Measurements from ENCODE around the gene IL6.

The IL6 gene

DNA sequence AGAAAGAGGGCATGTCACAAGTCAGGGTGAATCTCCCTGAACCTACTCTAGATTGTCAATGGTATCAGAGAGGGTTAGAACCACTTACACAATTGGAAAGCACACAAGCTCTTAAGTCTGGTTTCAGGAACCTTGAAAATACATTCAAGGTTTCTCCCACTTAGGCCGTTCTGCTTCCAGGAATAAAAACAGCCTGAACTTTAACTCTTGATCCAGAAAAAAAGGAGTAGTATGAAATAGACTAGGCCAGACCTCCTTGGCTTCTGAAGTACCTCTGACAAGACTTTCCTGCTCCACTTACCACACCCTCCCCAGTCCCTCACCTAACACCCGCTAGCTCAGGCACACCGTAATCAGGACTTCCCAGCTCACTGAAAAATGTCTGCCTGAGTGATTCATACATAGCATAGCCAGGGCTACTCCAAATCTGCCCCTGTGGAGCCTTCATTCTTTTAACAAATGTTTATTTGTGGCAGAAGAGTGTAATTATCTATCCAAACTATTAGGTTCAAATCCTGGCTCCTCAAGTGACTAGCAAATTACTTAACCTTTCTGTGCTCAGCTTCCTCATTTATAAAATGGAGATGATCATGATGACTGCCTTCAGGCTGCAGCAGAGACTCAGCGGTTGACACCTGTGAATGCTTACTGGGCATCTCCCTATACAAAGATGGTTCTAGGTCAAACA lies 30.3 kb upstream of the IL6 start:
- no peaks in the 10 kb centered on the region for H3K4me1 Mint-ChIP-seq
- no peaks in the 10 kb centered on the region for H3K36me3 Mint-ChIP-seq (ENCODE audit: low read depth)
- peak overlapping the region; percentile 52 for H3K27ac Mint-ChIP-seq
- TF ChIP-seq CTCF (IDR thresholded peaks at IDR 0.05), result no peak
- no peak for DNase-seq
- H3K27me3 Mint-ChIP-seq (ENCODE audit: low read depth, poor library complexity), result no peaks in the 10 kb centered on the region
- no peak overlapping the region for H3K4me3 Mint-ChIP-seq
- H3K9me3 Mint-ChIP-seq, result no peaks in the 10 kb centered on the region

GRCh38 chr7:22697322-22697859 lies 29.6 kb upstream of the IL6 start:
- Mint-ChIP-seq H3K4me1 (no peaks in the 10 kb centered on the region), H3K27me3 (ENCODE audit: low read depth, poor library complexity) (no peaks in the 10 kb centered on the region), H3K9me3 (no peaks in the 10 kb centered on the region), H3K27ac (no peak overlapping the region), H3K36me3 (ENCODE audit: low read depth) (no peaks in the 10 kb centered on the region), H3K4me3 (no peak overlapping the region)
- DNase-seq, result no peak
- TF ChIP-seq CTCF (IDR thresholded peaks at IDR 0.05), result no peak

- TF ChIP-seq CTCF (IDR thresholded peaks at IDR 0.05), result no peak
- Mint-ChIP-seq H3K4me3 (no peak overlapping the region), H3K4me1 (peaks cover 4% of the 10 kb centered on the region), H3K27ac (no peak overlapping the region), H3K9me3 (no peaks in the 10 kb centered on the region), H3K27me3 (ENCODE audit: low read depth, poor library complexity) (no peaks in the 10 kb centered on the region), H3K36me3 (ENCODE audit: low read depth) (no peaks in the 10 kb centered on the region)
- no peak for DNase-seq
Observed at GRCh38 chr7:22697876-22698606, 29.0 kb upstream of the IL6 start.

DNA sequence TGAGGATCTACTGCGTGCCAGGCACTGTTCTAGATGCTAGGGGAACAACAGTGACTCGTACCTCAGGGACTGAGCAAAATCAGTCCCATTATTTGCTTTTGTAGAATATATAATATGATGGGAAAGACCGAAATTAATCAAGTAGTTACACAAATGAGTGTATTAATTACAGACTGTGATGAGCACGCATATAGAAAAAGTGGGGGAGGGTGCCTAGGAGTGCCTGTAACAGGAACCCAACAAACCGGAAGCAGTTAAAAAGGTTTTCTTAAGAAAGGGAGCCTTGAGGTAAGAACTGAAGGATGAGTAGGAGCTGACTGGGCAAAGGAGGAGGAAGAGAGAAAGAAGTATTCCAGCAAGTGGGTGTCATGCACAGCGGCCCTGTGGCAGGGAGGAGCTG lies 28.2 kb upstream of the IL6 start:
- no peak for DNase-seq
- Mint-ChIP-seq H3K4me3 (no peak overlapping the region), H3K27me3 (ENCODE audit: low read depth, poor library complexity) (no peaks in the 10 kb centered on the region), H3K9me3 (no peaks in the 10 kb centered on the region), H3K27ac (no peak overlapping the region), H3K4me1 (peaks cover 9% of the 10 kb centered on the region), H3K36me3 (ENCODE audit: low read depth) (no peaks in the 10 kb centered on the region)
- no peak for TF ChIP-seq CTCF (IDR thresholded peaks at IDR 0.05)

DNA sequence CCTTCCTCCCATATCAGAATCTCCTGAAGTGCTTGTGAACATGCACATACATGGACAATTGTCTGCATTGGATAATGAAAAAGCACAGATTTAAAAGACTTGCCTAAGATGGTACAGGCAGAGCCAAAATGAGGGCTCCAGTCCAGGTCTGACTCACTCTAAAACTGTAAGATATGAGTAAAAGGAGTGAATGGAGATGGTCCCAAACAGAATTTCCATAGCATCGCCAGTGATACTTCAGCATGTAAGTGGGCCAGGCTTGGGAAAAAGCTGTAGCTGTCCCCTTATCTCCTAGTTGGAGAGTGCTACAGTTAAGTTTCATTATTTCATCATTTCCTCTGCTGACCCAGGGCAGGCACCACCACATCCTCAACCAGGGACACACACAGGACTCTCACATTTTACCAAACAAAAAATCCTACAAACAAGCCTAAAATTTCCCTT lies 26.4 kb upstream of the IL6 start:
- no peak overlapping the region for H3K27ac Mint-ChIP-seq
- peaks cover 12% of the 10 kb centered on the region for H3K4me1 Mint-ChIP-seq
- H3K4me3 Mint-ChIP-seq, result no peak overlapping the region
- no peaks in the 10 kb centered on the region for H3K9me3 Mint-ChIP-seq
- no peaks in the 10 kb centered on the region for H3K36me3 Mint-ChIP-seq (ENCODE audit: low read depth)
- no peak for DNase-seq
- H3K27me3 Mint-ChIP-seq (ENCODE audit: low read depth, poor library complexity), result no peaks in the 10 kb centered on the region
- no peak for TF ChIP-seq CTCF (IDR thresholded peaks at IDR 0.05)
